ENCODE results near the gene RBX1. TPM values are rescaled to one million over a fixed set of nuclear protein-coding genes. Genes with fewer than 3 reads are reported as not detected.

RBX1 gene
- total RNA-seq, 3 donors from 2014 or later = 29.3 to 40.7 (median 38.2) TPM

DNA sequence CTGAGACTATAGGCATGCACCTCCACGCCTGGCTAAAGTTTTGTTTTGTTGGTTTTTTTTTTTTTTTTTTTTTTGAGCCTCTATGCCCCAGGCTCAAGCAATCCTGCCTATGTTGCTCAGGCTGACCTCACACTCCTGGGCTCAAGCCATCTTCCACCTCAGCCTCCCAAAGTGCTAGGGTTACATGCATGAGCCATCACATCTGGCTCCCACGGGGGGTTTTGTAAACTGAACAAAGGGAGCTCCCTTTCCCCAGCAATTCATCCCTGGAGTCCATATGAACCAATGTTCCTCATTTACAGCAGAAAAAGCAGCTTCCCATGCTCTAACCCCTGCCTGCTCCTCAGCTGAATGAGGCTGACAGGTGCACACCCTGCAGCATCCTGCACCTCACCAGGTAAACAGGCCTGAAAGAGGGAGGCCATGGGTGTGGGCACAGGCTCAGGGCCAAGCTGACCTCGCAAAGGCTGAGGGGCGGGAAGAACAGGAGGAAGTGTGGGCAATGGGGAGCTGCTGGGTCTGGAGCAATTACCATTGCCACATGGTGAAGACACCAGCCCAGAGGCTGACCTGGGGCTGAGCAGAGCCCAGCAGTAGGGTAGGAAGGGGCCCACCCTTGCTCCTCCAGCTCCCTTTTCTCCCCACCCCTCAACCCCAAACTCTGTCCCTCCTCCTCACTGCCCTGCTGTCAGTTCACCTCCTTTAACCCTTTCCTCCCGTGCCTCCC is 58.2 kb downstream of the RBX1 start:
- intact Hi-C loops (cut with DNase I, micrococcal nuclease) = no loop called here
- no peak overlapping the region for H3K4me3 ChIP-seq
- no peaks in the 10 kb centered on the region for H3K9me3 ChIP-seq
- ATAC-seq (peak; percentile 68), DNase-seq (peak; percentile 12 to 50 (median 35))
- TF ChIP-seq, protein P1, sequence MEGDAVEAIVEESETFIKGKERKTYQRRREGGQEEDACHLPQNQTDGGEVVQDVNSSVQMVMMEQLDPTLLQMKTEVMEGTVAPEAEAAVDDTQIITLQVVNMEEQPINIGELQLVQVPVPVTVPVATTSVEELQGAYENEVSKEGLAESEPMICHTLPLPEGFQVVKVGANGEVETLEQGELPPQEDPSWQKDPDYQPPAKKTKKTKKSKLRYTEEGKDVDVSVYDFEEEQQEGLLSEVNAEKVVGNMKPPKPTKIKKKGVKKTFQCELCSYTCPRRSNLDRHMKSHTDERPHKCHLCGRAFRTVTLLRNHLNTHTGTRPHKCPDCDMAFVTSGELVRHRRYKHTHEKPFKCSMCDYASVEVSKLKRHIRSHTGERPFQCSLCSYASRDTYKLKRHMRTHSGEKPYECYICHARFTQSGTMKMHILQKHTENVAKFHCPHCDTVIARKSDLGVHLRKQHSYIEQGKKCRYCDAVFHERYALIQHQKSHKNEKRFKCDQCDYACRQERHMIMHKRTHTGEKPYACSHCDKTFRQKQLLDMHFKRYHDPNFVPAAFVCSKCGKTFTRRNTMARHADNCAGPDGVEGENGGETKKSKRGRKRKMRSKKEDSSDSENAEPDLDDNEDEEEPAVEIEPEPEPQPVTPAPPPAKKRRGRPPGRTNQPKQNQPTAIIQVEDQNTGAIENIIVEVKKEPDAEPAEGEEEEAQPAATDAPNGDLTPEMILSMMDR (IDR thresholded peaks at IDR 0.05) = no peak
- H3K36me3 ChIP-seq (ENCODE audit: low read depth) = no peaks in the 10 kb centered on the region
- H3K4me1 ChIP-seq (ENCODE audit: low read depth) = no peaks in the 10 kb centered on the region

DNA sequence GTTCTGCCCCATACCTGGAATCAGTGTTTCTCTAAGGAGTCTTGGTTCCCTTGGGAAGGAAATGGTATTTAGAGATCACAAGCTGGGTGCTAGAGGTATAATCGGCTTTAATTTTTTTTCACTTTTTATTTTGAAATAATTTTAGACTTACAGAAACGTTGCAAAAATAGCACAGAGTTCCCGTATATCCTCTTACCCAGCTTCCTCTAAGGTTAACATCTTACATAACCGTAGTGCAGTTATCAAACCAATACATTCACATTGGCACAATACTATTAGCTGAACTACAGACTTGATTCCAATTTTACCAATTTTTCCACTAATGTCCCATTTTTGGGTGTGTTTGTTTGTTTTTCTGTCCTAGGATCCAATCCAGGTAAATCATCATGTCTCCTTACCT is 63.8 kb downstream of the RBX1 start:
- DNase-seq (no peak), ATAC-seq (no peak)
- Histone ChIP-seq H3K4me1 (ENCODE audit: low read depth) (no peaks in the 10 kb centered on the region), H3K9me3 (no peaks in the 10 kb centered on the region), H3K36me3 (ENCODE audit: low read depth) (no peaks in the 10 kb centered on the region), H3K4me3 (no peak overlapping the region)
- intact Hi-C loops (cut with DNase I, micrococcal nuclease) = no loop called here
- TF ChIP-seq, protein P1 (IDR thresholded peaks at IDR 0.05) = no peak

DNA sequence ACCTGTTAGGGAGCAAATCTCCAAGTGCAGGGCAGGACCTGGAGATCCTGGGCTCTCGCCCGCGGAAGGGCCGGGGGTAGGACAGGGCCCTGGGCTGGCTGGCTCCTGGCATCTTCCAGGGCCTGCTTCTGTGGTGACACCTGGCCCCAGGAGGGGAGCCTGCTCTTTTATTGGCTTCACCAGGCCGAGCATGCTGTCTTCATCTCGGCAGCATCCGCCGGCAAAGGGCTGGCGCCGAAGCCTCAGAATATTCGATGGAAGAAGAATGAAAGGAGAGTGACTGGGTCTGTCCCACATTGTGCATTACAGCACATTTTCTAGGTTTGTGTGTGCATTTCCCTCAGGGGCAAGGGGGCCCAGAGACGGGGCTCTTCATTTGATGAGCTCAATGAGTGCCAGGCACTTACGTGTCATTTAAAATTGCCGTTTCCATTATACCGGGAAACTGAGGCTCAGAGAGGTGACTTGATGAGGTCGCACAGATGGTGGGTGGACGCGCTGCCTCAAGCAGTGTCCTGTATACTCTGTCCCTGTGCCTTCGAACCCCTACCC is 70.0 kb downstream of the RBX1 start:
- Histone ChIP-seq H3K9me3 (no peaks in the 10 kb centered on the region), H3K36me3 (ENCODE audit: low read depth) (no peaks in the 10 kb centered on the region), H3K4me3 (peak overlapping the region; percentile 33), H3K4me1 (ENCODE audit: low read depth) (peaks cover 6% of the 10 kb centered on the region)
- peak; percentile 1 for ATAC-seq
- TF ChIP-seq, protein P1 (IDR thresholded peaks at IDR 0.05) = no peak
- intact Hi-C loops (cut with DNase I, micrococcal nuclease) = loop anchor here in 1 of 2 donors (10.0 kb wide), 2 partner anchors 66 to 74 kb away; partner anchors contain the start of genes EP300 and RBX1
- DNase-seq = peak; percentile 30 to 57 (median 57)

DNA sequence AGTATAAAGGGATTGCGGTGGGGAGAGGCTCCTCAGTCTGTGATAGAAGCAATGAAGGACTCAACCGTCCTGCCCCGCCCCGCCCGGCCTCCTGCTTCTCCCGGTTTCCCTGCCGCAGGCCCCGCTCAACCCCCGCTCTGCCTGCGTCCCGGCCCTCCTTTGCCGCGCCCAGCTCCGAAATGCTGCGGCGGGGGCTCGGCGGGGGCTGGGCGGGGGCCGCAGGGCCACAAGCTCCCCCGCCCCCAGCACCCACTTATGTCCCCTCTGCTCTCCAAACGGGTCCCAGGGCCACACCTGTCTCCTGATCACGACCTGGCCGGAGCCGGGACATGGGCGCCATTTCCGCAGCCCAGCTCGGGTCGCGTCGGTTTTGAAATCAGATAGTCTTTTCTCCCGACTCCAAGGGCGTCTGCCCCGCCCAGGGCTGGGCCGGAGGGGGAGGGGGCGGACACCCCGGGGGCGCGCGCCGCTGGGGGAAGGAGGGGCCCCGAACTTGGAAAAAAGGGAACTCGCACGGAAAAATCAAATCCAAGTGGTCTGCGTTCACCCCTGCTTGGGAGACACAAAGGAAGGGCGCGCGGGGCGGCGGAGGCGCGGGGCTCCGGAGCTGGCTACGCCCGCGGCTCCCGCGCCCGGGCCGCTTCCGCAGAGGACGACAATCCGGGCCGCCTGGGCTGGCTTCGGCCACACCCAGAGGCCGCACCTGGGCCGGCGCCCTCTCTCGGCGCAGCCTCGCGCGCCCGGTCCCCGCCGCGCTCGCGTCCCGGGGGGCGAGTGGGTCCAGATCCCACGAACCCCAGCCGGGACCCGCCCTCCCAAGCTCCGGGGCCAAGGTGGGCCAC is 70.7 kb downstream of the RBX1 start:
- intact Hi-C loops (cut with DNase I, micrococcal nuclease) = loop anchor here in 1 of 2 donors (10.0 kb wide), 2 partner anchors 67 to 73 kb away; partner anchors contain the start of genes EP300 and RBX1
- H3K36me3 ChIP-seq (ENCODE audit: low read depth) = no peaks in the 10 kb centered on the region
- ATAC-seq (peak; percentile 90), DNase-seq (peak; percentile 83 to 89 (median 83))
- H3K9me3 ChIP-seq = no peaks in the 10 kb centered on the region
- peaks cover 6% of the 10 kb centered on the region for H3K4me1 ChIP-seq (ENCODE audit: low read depth)
- peak overlapping the region; percentile 33 for H3K4me3 ChIP-seq
- TF ChIP-seq, protein P1 (IDR thresholded peaks at IDR 0.05) = peak; percentile 11

DNA sequence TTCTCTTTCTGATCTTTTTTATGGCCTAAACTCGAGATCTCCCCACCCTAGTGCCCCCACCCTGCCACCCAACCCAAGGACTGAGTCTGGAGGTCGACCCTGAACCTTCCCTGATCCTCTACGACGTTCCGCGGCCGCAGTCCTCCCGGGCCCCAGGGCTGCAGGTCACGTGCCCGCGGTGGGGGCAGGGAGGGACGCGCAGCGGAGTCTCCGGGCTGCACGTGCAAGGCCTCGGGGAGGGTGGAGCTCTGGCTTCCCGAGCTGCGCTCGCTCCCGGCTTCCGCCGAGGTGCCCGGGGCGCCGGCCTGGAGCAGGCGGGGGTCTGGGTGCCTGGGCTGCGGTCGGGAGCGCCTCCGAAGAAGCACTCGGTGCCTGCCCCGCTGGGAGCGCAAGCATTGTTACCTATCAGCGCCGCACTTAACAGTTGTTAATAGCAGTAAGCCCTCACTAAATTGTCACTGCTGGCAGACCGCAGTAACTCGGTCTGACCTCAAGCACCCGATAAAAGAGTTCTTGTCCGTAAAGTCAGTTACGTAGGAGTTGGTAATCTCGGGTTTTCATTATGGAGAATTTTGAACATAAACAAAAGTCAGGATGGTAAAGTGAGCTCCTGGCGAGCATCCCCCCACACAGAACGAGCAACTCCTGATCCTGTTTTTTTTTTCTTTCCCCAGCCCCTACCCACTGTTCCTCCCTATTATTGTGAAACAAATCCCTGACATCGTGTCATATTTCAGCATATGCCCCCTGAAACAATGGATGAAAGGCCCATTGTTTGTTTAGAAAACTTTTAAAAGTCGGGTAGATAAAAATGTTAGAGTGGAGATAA is 71.5 kb downstream of the RBX1 start:
- intact Hi-C loops (cut with DNase I, micrococcal nuclease) = loop anchor here in 1 of 2 donors (10.0 kb wide), 2 partner anchors 68 to 72 kb away; partner anchors contain the start of genes EP300 and RBX1
- H3K9me3 ChIP-seq = no peaks in the 10 kb centered on the region
- peak overlapping the region; percentile 33 for H3K4me3 ChIP-seq
- H3K4me1 ChIP-seq (ENCODE audit: low read depth) = peaks cover 6% of the 10 kb centered on the region
- DNase-seq = peak; percentile 96
- TF ChIP-seq, protein P1 (IDR thresholded peaks at IDR 0.05) = no peak
- H3K36me3 ChIP-seq (ENCODE audit: low read depth) = no peaks in the 10 kb centered on the region
- ATAC-seq = peak; percentile 92

Measured in mucosa of descending colon (tissue), 3 donors.